Measurements from ENCODE around the gene HENMT1.
A peak's percentile ranks its signal among the peaks of the same experiment; 100 is the strongest.
"Not testable (repeated sequence)": the region's sequence is repeated elsewhere in the genome, so short reads cannot be mapped to it uniquely, and the experiment has no call there.

Gene HENMT1

DNA sequence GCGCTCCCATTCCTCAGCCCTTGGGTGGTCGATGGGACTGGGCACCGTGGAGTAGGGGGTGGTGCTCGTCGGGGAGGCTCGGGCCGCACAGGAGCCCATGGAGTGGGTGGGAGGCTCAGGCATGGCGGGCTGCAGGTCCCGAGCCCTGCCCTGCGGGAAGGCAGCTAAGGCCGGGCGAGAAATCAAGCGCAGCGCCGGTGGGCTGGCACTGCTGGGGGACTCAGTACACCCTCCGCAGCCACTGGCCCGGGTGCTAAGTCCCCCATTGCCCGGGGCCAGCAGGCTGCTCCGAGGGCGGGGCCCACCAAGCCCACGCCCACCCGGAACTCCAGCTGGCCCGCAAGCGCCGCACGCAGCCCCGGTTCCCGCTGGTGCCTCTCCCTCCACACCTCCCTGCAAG is 20.0 kb downstream of the HENMT1 start:
- not testable (repeated sequence) for DNase-seq (ENCODE audit: low read depth, low spot score)

DNA sequence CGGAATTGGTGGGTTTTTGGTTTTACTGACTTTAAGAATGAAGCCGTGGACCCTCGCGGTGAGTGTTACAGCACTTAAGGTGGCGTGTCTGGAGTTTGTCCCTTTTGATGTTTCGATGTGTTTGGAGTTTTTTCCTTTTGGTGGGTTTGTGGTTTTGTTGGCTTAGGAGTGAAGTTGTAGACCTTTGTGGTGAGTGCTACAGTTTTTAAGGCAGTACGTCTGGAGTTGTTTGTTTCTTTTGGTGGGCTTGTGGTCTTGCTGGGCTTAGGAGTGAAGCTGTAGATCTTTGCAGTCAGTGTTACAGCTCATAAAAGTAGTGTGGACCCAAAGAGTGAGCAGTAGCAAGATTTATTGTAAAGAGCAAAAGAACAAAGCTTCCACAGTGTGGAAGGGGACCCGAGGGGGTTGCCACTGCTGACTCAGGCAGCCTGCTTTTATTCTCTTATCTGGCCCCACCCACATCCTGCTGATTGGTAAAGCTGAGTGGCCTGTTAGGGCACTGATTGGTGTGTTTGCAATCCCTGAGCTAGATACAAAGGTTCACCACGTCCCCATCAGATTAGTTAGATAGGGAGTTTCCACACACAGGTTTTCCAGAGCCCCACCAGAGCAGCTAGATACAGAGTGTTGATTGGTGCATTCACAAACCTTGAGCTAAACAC is 20.9 kb downstream of the HENMT1 start:
- peak; percentile 84 for DNase-seq (ENCODE audit: low read depth, low spot score)

More for the DNA sequence above, 20.0 kb downstream of the HENMT1 start:
- H3K4me3 ChIP-seq (ENCODE audit: low read length) = not testable (repeated sequence)

DNA sequence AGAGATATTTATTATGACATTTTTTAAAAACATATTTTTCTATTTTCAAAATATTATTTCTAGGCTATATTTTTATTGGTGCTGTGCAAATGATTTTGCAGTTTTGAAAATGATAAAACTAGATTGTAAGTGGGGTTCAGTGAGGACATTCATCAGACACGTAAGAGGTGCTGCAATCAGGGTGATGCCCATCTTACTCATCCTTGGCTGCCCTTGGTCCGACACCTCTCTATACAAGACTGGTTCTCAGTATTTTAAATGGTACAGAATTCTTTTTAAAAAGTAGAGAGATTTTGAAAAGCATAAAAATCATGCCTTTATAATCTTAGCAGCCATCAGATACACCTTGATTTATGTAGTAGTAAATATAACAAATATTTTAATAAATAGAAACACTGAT is 24.0 kb downstream of the HENMT1 start:
- no peak for DNase-seq (ENCODE audit: low read depth, low spot score)
- H3K4me3 ChIP-seq (ENCODE audit: low read length) = no peak overlapping the region

More for the DNA sequence above, 20.9 kb downstream of the HENMT1 start:
- no peak overlapping the region for H3K4me3 ChIP-seq (ENCODE audit: low read length)

DNA sequence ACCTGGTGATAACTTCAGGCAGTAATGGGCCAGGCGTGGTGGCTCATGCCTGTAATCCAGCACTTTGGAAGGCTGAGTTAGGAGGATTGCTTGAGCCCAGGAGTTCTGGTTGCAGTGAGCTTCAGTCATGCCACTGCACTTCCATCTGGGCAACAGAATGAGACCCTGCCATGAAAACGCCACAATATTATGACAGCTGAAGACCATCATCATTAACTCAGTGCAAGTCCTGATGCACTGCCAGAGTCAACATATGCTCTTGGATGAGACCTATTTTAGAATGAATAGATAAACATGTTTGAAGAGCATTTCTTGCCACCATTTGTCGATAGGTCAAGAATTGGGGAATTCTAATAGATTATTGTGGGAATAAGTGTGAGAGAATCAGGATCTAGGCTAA is 26.4 kb downstream of the HENMT1 start:
- H3K4me3 ChIP-seq (ENCODE audit: low read length) = no peak overlapping the region
- no peak for DNase-seq (ENCODE audit: low read depth, low spot score)

DNA sequence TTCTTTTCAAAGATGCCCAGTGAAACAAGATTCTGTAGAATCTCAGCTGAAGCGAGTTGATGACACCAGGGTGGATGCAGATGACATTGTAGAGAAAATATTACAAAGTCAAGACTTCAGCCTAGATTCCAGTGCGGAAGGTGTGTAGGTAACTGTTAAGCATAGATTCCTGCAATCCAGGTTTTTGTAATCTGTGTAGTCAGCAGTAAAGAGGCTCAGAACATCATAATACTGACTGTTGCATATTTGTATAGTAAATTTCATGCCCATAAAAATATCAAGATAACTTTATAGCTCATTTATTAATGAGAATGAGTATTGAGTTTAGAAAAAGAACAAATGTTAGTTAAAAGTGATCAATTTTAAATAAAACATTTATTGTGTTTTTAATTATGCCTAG is 32.2 kb downstream of the HENMT1 start:
- no peak for DNase-seq (ENCODE audit: low read depth, low spot score)

DNA sequence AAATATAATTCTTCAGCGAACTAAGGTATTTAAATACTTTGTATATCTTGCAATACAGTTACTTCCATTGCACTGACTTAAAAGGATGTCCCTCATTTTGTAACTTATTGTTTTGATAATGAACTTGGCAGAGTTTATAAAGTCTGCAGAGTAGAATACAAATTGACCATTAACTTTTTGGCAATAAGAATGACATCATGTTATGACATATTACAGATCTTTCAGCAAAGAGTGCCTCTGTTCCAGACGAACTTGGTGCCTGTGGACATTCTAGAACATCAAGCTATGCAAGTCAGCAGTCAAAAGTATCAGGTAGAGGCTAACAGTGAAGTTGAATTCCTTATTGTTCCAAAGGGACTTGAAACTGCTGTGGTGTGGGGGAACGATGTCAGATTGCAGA is 32.9 kb downstream of the HENMT1 start:
- no peak for DNase-seq (ENCODE audit: low read depth, low spot score)
- no peak overlapping the region for H3K4me3 ChIP-seq (ENCODE audit: low read length)

More for the DNA sequence above, 32.2 kb downstream of the HENMT1 start:
- no peak overlapping the region for H3K4me3 ChIP-seq (ENCODE audit: low read length)

DNA sequence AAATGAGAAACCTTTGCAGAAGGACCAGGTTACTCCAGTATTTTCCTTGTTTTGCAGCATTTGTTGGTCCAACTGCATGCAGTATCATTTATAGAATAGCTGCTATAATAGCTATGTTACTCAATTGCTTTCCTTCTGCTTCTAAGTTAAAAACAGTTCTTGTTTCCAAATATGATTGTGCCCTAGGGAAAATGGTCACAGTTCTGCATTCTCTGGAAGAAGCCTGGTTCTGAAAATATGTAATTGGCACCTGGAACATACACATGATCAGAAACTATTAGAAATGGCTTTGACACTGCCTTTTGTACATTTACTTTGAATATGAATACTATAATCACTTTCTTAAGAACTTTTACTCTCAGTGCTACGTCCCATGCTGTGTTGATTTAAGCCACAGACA is 33.6 kb downstream of the HENMT1 start:
- DNase-seq (ENCODE audit: low read depth, low spot score) = no peak
- H3K4me3 ChIP-seq (ENCODE audit: low read length) = no peak overlapping the region

DNA sequence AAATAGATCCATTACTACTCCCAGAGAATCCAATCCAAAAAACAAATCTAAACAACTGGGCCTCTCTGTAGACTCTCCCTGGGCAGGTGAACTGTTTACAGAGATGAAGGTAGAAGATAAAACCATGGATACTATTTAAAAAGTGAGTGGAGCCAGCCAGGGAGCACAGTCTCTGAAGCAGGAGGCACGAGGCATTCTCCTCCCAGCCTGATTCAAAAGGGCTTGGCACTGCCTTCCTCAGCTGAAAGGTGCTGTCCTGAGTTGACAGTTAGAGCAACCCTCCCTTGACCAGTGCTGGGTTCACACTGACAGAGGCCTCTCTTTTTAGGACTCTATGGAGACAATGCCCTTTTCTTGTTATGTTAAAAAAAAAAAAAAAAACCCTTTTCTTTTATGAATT is 36.8 kb downstream of the HENMT1 start:
- H3K4me3 ChIP-seq (ENCODE audit: low read length) = no peak overlapping the region
- no peak for DNase-seq (ENCODE audit: low read depth, low spot score)

DNA sequence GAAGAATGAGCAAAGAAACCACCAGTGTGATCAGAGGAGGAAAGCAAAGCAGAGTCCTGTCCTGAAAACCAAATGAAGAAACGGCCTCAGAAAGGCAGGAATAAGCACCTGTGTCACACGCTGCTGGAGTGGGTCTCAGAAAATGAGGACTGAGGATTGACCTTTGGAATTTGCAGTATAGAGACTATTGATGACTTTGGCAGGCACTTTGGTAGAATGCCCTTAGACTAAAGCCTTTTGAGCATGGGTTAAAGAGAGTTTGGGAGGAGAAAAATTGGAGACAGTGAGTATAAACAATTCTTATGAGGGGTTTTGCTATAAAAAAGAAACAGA is 43.2 kb downstream of the HENMT1 start:
- no peak overlapping the region for H3K4me3 ChIP-seq (ENCODE audit: low read length)
- no peak for DNase-seq (ENCODE audit: low read depth, low spot score)

DNA sequence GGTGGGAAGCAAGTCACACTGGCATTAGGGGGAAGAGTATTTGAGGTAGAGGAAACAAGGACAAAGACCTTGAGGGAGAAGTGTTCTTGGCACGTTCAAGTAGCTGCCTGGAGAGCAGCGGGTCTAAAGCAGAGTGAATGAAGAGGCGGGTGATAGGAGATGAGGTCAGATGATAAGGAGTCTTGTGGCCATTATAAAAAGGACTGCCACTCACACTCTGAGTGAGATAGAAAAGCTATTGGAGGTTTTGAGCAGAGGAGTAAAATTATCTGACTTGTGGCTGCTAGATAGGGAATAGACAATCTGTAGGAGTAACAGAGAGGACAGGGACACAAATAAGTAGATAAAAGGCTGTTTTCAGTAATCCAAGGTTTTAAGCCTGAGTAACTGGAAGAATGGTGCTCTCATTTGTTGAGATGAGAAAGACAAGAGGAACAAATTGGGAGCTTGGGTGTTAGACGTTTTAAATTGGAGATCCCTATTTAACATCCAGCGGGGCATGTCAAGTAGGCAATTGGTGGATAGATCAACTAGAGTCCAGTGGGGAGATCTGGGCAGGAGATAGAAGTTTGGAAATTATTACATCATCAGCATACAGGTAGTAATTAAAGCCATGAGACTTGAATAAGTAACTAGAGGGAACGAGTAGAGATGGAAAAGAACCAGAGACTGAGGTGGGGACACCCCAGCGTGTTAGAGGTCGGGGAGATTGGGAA is 43.7 kb downstream of the HENMT1 start:
- no peak for DNase-seq (ENCODE audit: low read depth, low spot score)
- no peak overlapping the region for H3K4me3 ChIP-seq (ENCODE audit: low read length)

DNA sequence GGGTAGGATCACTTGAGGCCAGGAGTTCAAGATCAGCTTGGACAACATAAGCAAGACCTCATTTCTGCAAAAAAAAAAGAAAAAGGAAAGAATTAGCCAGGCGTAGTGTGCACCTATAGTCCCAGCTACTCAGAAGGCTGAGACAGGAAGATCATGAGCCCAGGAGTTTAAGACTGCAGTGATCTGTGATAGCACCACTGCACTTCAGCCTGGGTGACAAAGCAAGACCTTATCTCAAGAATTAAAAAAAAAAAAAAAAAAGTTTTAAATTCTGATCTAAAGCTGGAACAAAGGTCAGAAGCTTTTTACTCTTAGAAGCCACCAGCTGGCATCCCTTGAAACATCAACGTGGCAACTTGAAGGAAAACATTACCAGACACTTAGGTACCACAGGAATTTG is 45.3 kb downstream of the HENMT1 start:
- H3K4me3 ChIP-seq (ENCODE audit: low read length) = no peak overlapping the region
- DNase-seq (ENCODE audit: low read depth, low spot score) = no peak

DNA sequence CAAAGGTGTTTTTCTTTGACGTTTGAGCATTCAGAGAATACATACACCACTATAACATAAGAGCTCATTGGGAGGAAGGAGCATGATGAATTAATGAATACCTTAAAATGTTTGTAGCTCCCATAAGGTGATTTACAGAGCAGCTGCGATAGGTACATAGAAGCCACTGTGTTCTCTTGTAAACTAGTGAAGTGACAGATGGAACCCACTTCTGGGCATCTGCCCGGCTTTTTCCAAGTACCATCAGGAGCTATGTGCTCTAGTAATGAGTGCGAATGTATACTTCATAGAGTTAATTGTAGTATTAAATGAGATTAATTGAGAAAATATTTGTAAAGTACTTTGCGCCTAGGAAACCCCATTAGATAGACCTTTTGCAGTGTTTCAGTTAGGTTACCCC is 48.4 kb downstream of the HENMT1 start:
- DNase-seq (ENCODE audit: low read depth, low spot score) = no peak
- H3K4me3 ChIP-seq (ENCODE audit: low read length) = no peak overlapping the region

DNA sequence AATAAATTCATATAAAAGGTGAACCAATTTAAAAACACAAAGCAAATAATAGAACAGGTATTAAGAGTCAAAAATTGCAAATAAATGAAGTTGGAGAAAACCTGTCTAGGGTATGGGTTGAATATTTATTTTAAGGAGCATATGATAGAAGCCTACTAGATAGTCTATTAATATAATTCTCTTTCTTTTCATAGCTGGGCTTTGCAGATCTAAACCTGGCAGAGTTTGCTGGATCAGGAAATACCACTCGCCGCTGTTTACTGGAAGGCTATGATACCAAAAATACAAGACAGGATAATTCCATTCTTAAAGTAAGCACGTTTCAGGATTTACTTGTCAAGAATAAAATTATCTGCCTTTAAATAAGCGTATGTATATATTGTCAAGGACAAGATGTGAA is 48.9 kb downstream of the HENMT1 start:
- no peak for DNase-seq (ENCODE audit: low read depth, low spot score)
- H3K4me3 ChIP-seq (ENCODE audit: low read length) = no peak overlapping the region

DNA sequence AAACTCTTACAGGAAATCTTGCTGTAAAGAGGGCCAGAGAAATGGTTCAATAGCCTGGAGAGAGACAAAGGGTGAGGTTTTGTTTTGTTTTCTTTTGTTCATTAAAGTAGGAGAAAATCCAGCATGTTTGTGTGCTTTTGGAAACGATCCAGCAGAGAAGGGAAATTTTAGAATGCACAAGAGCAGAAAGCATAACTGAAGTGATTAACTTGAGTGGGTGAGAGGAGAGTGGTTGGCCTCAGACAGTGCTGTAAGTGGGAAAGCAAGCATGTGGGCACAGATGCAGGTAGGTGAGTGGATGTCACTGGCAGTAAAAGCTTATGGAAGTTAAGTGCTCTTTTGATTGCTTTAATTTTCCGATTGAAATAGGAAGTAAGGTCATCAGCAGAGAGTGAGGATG is 50.8 kb downstream of the HENMT1 start:
- DNase-seq (ENCODE audit: low read depth, low spot score) = no peak
- H3K4me3 ChIP-seq (ENCODE audit: low read length) = no peak overlapping the region

DNA sequence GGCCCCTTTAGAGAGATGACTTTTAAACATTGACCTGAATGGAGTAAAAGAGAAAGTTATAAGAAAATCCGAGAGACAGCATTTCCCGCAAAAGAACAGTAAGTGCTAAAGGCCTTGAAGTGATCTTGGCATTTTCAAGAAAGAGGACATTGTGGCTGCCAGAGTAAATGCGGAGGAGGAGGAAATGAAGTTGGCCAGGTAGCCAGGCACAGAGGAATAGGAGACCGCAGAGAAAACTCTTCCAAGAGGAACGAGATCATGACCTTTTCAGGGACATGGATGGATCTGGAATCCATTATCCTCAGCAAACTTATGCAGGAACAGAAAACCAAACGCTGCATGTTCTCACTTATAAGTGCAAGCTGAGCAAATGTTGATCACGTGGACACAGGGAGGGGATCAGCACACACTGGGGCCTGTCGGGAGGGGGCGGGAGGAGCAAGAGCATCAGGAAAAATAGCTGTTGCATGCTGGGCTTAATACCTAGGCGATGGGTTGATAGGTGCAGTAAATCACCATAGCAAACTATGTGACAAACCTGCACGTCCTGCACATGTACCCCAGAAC is 51.3 kb downstream of the HENMT1 start:
- no peak overlapping the region for H3K4me3 ChIP-seq (ENCODE audit: low read length)
- no peak for DNase-seq (ENCODE audit: low read depth, low spot score)

DNA sequence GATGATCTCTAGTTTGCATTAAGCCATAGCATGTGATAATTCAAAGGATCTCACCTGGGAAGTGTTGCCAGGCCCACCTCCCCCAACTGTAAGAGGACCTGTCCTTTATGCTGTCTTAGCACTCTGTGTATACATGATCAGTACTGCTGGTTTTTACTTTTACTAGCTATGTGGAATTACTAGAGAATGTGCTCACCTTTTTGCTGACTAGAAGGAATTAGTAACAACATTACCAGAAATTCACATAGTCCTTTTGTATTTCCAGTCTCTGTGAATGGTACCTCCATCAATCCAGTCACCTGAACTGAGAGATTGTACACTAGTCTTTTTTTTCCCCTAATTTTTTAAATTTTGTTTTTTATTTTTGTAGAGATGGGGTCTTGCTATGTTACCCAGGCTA is 54.4 kb downstream of the HENMT1 start:
- H3K4me3 ChIP-seq (ENCODE audit: low read length) = no peak overlapping the region
- no peak for DNase-seq (ENCODE audit: low read depth, low spot score)

DNA sequence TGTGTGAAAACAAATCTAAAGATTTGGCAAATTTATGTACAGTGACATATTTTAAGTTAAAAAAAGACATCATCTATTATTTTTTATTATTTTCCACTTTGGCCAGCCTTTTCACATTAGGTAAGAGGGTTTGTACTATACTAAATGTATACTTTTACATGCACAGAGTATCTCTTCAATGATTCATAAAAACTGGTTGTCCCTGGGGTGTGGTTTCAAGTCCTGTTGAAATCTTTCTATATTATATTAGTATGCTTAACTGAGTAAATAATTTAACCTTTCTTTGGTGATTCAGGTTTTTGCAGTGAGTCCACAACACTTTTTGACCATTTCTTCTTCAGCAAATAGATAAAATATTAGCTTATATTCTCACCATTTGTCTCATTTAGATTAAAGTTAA is 55.3 kb downstream of the HENMT1 start:
- no peak for DNase-seq (ENCODE audit: low read depth, low spot score)
- H3K4me3 ChIP-seq (ENCODE audit: low read length) = no peak overlapping the region

DNA sequence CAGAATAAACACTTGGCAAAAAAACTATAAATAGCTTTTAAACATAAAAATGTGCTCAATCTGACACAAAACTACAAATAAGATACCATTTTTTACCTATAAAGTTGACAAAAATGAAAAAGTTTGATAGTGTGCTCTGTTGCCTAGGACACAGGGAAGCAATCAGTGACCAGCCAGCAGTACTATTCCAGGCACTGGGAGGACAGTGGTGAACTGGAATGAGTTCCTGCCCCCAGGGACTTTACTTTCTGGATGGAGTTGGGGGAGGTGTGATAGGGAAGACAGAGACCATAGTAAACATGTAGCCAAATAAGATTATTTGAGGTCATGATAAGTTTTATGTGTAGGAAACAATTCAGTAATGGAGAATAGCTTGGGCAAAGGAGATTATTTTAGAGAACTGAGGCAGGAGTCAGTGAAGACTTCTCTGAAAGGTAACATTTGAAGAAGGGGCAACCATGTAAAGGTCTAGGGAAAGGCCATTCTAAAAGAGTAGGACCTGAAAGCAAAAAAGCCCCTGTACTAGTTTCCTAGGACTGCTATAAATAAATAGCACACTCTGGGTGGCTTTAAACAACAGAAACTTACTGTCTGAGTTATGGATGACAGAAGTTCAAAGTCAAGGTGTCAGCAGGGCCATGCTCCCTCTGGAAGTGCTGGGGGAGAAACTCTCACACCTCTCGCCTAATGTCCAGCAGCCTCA is 59.0 kb downstream of the HENMT1 start:
- H3K4me3 ChIP-seq (ENCODE audit: low read length) = no peak overlapping the region
- DNase-seq (ENCODE audit: low read depth, low spot score) = no peak

DNA sequence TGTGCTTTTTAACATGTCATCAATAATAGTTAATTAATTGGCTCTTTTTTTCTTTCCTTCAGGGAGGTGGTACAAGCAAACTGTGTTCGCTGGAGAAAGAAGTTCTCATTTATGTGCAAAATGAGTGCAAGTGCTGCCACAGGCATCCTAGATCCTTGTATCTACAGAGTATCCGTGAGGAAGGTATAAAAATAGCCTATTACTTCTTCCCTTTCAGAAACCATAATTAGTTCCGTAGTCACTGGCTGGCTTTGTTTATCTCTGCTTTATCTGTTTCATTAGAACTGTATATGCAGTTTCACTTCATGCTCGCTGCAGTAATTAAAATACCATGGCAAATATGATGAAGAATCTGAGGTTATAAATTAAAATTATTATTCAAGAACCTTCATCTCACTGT is 60.4 kb downstream of the HENMT1 start:
- H3K4me3 ChIP-seq (ENCODE audit: low read length) = no peak overlapping the region
- no peak for DNase-seq (ENCODE audit: low read depth, low spot score)

DNA sequence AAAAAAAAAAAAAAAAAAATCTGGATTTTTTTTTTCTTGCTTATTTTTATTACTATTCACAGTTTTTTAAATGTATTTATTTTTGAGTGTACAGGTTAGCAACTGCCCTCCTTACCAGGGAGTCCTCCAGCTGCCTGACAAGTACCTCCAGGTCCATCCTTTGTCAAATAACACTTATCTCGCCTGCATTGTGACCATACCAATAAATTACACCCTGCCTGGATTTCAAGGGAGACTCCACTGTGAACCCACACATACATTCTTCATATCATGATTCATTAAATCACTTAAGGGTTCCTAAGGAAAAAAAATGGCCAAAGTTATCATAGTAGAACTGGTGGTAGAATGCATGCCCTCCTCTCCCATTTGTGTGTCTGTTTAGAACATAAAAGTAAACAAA is 62.6 kb downstream of the HENMT1 start:
- DNase-seq (ENCODE audit: low read depth, low spot score) = no peak
- H3K4me3 ChIP-seq (ENCODE audit: low read length) = no peak overlapping the region

Data from Jurkat, Clone E6-1 (cell line).